ACHN (cell line): ENCODE data around the gene OPTC.

ENCODE experiments used
- DNase-seq: peaks from one replicate; pipeline ENCODE4 v3.0.0-alpha.2; 2015
- in situ Hi-C: cut with HindIII; loops from 2 replicates; pipeline ENCODE4 v1.10.0; 2017; ENCODE audit warnings: low sequenced_read_pairs, low pct_ligation_motif_present, low pct_unique_long_range_greater_than_20kb

The OPTC gene

GRCh38 chr1:203521812-203522211 is 27.9 kb downstream of the OPTC start:
- no peak for DNase-seq
- in situ Hi-C loops = no loop called here

GRCh38 chr1:203522237-203522636 is 28.3 kb downstream of the OPTC start:
- in situ Hi-C loops = no loop called here

DNA sequence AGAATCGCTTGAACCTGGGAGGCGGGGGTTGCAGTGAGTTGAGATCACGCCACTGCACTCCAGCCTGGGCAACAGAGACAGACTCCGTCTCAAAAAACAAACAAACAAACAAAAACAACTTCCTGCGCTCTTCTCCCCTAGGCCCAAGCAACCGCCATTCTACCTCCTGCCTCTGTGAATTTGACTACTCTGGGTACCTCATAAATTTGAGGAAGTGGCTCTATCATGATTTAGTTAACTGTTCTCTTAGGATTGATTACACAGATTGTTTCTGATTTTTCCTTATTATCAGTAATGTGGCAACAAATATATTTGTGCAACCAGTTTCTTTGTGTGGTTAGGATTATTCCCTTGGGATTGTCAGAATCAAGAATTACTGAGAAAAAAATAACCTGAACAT is 29.7 kb downstream of the OPTC start:
- no peak for DNase-seq
- in situ Hi-C loops = no loop called here

More at GRCh38 chr1:203522237-203522636, 28.3 kb downstream of the OPTC start:
- DNase-seq = no peak

- in situ Hi-C loops = no loop called here
Measured at GRCh38 chr1:203524152-203524551, 30.2 kb downstream of the OPTC start.

DNA sequence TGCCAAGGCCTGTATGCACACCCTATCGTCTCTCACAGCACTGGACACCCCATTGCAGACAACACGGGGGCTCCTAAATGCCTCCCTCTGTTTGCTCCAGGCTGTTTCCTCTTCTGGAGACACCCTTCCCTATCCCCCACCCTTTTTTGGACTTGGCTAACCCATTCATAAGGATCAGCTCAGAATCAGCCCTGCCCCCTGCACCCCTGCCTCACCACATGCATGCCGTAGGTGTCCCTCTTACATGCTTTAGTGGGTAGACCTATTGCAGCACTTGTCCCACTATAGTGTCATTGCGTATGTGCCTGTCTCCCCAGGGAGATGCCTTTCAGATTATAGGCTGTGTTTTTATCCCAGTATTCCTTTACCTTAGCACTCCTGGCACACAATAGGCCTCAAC is 30.9 kb downstream of the OPTC start:
- in situ Hi-C loops = no loop called here
- DNase-seq = no peak

More at GRCh38 chr1:203524152-203524551, 30.2 kb downstream of the OPTC start:
- DNase-seq = no peak

GRCh38 chr1:203525685-203526084 is 31.7 kb downstream of the OPTC start:
- in situ Hi-C loops = no loop called here
- no peak for DNase-seq

- no peak for DNase-seq
- in situ Hi-C loops = no loop called here
Measured at GRCh38 chr1:203526130-203526529, 32.2 kb downstream of the OPTC start.

GRCh38 chr1:203526572-203526971 is 32.6 kb downstream of the OPTC start:
- no peak for DNase-seq
- in situ Hi-C loops = no loop called here

- in situ Hi-C loops = no loop called here
- no peak for DNase-seq
Measured at GRCh38 chr1:203527013-203527412, 33.1 kb downstream of the OPTC start.

DNA sequence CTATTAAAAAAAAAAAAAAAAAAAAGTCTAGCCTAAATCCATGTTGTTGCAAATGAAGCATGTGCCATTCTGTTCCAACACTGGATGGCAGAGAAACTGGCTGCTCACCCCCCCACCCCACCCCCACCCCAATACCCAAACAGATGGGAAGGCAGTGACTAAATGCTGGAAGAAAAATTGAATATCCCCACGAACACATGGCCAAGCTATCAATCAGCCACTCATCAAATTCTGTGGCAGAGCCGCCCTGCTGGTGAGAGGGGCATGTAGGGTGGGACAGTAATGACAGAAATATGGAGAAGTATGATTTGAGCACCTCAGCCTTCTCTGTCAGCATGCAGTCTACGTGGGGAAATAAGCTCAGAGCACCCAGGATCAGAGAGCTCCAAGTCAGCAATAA is 34.1 kb downstream of the OPTC start:
- in situ Hi-C loops = no loop called here

DNA sequence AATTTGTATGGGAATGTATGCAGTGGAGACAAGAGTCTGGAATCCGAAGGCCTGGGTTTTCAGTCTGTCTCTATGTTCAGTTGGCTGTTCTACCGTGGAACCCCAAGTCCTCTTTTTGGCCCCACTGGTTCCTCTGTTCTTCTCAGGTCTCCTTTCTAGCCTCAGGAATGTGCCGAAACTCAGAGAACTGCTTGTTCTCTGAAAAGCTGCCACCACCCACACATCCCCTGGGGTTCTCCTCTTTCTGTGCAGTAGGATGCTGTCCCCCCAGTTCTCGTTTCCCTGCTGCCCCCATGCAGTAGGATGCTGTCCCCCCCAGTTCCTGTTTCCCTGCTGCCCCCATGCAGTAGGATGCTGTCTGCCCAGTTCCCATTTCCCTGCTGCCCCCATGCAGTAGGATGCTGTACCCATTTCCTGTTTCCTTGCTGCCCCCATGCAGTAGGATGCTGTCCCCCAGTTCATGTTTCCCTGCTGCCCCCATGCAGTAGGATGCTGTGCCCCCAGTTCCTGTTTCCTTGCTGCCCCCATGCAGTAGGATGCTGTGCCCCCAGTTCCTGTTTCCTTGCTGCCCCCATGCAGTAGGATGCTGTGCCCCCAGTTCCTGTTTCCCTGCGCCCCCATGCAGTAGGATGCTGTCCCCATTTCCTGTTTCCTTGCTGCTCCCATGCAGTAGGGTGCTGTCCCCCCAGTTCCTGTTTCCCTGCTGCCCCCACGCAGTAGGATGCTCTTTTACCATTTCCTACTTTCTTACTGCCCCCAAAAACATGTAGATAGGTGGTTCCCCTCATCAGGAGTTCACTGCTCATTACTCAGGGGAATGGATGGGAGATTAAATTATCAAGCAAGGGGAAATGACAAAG is 35.3 kb downstream of the OPTC start:
- DNase-seq = no peak
- in situ Hi-C loops = no loop called here

More for the DNA sequence above, 34.1 kb downstream of the OPTC start:
- DNase-seq = no peak

GRCh38 chr1:203531063-203531462 is 37.1 kb downstream of the OPTC start:
- no peak for DNase-seq
- in situ Hi-C loops = no loop called here

- DNase-seq = no peak
- in situ Hi-C loops = no loop called here
Measured at GRCh38 chr1:203534012-203534411, 40.1 kb downstream of the OPTC start.

DNA sequence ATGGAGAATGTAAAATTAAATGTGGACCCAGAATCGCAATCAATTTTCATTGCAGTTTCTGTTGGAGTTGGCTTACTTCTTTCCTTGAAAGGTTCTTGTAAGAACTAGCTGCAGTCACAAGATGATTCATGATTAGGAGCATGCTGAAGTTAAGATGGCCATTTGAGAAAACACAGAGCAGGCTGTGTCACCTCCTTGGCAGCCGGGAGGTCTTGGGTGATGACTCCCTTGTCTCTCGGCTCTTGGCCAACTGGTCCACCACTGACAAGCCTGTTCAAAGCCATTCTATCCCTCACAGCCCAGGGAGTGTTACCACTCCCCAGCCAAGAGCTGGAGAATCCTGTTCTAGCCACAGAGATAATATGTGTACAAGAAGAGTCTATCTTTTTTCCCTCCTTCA is 40.6 kb downstream of the OPTC start:
- in situ Hi-C loops = no loop called here
- peak; percentile 50 for DNase-seq

GRCh38 chr1:203536575-203536974 is 42.6 kb downstream of the OPTC start:
- in situ Hi-C loops = no loop called here
- no peak for DNase-seq

- in situ Hi-C loops = no loop called here
Measured at GRCh38 chr1:203536980-203537455, 43.1 kb downstream of the OPTC start.

GRCh38 chr1:203537806-203538464 is 44.0 kb downstream of the OPTC start:
- in situ Hi-C loops = no loop called here
- DNase-seq = no peak

More at GRCh38 chr1:203536980-203537455, 43.1 kb downstream of the OPTC start:
- no peak for DNase-seq

- in situ Hi-C loops = no loop called here
- no peak for DNase-seq
Measured at GRCh38 chr1:203538726-203539125, 44.8 kb downstream of the OPTC start.

DNA sequence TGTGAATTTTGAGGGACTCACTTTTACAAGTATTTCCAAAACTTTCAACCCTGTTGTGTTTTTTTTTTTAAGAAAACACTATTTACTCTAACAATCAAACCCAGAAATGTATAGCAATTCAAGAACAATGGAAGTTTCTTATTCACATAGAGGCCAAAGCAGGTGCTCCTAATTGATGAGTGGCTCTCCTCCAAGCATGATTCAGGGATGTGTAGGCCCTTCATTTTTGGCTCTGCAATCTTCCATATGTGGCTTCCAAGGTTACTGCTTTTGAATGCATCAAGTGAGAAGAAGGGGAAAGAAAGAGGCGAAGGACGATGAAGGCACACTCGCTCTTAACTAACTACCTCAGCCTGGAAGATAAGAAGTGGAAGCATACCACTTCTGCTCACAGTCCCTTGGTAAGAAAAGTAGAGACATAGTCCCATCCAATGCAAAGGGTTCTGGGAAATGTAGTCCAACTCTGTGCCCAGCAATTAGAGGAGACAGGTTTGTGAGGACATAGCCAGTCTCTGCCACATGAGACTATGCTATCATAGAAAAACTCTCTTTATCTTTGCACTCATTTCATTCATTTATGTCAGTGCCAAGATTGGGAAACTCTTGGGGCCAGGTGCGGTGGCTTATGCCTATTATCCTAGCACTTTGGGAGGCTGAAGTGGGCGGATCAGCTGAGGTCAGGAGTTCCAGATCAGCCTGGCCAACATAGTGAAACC is 46.0 kb downstream of the OPTC start:
- DNase-seq = no peak
- in situ Hi-C loops = no loop called here
